Measurements from ENCODE around the gene COBL.
"Not testable (repeated sequence)": the region's sequence is repeated elsewhere in the genome, so short reads cannot be mapped to it uniquely, and the experiment has no call there.

Gene COBL

DNA sequence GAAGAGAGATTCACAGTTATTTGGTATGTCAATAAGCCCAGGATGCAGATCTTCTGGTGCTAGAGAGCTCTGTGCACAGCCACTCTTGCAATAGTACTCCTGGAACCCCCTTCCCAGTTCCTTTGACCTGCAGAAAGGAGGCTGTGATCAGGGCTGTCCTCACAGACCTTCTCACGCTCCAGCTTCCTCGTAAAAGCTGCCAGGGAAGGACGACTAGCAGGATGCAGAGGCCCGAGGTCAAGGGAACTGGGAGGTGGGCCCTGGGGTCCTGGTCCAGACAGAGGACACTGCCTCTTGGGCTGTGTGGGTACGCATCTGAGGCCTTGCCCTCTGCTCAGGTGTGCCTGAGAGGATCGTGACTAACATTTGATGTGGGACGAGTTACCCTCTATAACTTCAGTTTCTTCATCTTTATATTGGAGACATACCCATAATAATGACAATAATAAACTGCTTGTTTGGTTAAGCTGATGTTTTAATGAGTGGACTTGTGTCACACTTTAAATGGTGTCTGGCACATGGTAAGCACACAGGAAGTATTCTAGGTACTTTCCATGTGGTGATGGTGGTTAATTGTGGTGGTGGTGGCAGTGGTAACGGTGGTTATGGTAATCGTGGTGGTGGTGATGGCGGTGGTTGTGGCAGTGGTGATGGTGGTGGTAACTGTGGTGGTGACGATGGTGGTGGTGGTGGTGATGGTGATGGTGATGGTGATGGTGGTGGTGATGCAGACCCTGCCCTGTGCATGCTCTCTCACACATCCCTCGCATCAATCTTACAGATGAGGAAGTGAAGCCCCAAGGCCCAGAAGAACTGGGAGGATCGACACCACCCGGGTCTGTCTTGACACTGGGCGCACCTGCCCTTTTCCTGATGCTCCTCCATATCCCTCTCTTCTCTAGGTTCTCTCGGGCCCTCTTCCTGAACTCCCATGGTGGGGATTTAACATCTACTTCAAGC lies 298.8 kb downstream of the COBL start:
- FAIRE-seq = no peak

GRCh38 chr7:51016546-51016945 lies 300.1 kb downstream of the COBL start:
- FAIRE-seq = no peak

DNA sequence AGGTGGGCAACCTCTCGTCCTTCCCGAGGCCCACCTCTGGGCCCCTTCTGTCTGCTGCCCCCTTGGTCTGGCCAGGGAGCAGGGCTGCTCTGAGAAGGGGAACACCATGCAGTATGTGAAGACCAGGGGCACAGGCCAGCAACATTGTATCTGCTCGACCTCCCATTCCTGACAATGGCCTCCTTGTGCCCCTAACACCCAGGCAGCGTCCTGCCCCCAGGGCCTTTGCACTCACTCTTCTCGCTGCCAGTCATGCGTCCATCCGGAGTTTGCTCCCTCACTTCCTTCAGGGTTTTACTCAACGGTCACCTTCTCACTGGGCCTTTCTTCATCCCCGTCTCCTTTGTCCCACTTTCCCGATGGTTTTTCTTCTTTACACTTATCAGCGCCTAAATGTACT lies 301.0 kb downstream of the COBL start:
- no peak for FAIRE-seq

DNA sequence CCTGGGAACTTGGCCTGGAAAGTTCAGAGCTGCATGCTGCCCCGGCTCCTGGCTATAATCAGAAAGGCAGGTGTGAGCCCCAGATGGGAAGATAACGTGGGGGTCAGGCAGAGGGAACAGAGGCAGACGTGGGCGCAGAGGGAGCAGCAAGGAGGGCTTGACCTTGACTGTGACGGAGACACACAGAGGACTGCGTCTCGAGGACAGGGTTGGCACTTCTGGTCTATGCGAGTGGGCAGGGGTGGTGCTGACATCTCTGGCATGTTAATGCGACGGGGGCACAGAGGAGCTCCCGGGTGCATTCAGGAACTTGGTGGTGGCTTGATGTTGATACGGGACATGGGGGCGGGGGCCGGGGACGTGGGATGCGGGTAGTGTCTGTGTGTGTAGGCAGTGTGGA lies 301.8 kb downstream of the COBL start:
- FAIRE-seq = no peak

GRCh38 chr7:51013861-51014511 lies 302.6 kb downstream of the COBL start:
- FAIRE-seq = no peak

- FAIRE-seq = no peak
Observed at GRCh38 chr7:51013218-51013786, 303.3 kb downstream of the COBL start.

DNA sequence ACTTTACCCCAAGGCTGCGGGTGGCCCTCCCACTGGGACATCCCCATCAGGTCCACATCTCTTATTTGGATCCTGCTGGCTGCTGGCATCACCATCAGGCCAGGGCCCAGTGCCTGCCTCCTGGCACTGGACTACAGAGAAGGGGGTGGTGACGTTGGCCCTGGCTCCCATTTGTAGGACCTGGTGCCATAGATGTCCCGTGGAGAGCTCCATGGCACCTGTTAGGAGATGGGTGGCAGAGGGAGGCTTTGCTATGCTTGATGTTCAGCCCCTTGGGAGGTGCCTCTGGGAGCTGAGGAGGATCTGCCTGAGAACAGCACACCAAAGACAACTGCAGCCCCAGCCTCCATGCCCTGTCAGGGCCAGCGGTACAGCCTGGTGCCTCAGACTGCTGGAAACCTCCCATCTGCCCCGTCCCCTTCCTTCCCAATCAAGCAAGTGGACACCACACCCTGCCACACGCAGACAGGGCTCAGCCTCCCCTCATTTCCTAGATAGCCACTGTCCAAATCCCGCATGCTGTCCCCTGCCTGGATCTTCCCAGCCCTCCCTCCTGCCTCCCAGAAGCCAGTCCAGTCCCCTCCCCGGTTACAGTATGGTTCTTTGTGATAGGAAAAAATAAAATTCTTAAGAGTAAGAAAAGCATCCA lies 303.9 kb downstream of the COBL start:
- FAIRE-seq = no peak

DNA sequence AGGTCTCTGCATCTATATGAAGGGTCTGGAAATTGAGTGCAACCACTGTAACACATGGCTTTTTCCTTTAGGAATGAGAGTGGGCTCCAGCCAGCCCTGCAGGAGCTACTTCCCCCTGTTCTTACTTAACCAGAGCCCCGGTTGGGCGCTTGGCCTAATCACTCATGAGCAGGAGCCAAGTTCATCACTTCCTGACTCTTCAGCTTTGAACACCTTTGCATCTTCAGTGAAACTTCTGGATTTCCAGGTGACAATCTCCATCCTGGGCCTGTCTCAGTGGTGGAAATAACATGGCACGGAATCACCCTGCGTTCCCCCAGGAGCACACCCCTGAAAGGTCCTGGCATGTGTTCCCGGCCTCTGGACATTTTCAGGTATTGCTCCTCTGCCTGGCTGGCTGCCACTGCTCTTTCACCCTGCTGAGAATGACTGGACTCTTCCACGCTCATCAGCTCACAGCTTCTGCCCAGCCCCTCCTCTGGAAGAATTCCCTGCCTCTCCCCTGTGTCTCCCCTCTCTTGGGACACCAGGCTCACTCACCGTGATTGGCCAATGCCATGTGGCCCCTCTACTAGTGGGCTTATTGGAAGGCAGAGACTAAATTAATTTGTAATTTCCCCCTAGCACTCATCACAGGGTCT lies 304.8 kb downstream of the COBL start:
- no peak for FAIRE-seq

DNA sequence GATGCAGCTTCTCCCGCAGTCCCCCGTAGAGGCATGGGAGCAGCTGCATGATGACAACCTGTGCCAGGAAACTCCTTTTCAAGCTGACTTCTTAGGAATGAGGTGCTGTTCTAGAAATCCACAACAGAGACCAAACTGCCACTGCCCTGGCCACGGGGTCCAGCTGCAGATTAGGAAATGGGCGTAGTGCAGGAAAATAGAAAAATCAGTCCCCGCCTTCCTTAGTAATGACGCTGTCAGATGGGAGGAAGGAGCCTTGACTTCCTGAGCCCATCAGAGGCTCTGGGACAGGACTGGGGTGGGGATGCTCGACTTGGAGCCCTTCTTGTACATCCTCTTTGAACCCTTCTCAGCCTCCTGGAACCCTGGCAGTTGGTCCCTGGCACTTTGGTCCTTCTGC lies 306.1 kb downstream of the COBL start:
- no peak for FAIRE-seq

DNA sequence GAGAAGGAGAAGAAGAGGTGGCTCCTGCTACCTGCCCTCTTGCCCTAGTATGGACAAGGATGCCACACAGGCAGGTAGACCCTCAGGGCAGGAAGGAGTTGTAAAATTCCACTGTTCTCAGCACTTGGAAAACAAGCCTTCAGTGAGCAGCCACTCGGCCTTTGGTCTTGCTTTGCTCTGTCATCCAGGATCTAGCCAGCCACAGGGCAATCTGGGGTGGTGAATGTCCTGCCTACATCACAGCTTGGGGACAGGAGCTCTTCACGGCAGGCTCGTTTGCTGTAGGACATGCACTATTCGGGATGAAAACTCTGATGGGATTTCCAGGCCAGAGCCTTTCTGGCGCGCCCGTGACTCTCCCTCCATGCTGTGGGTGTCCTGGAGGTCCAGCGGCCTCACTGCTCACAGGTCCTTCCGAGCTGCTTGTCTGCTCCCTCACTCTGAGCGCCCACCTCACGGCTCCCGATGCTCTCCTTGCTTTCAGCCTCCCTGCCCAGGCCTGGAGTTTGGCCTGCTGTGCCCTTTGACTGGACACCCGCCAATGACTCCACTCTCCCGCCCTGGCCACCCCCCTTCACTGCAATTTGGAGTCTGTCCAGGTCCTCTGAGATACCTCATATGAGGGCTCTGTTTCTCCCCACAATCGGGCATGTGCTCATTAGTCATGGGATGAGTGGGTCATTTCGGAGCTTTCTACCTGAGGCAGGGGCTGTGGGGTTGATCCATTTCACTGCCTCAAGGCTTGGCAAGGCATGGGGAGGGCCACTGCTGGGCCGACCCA lies 306.7 kb downstream of the COBL start:
- FAIRE-seq = no peak

- FAIRE-seq = no peak
Observed at GRCh38 chr7:51007551-51008505, 308.8 kb downstream of the COBL start.

- no peak for FAIRE-seq
Observed at GRCh38 chr7:51006483-51007235, 309.9 kb downstream of the COBL start.

DNA sequence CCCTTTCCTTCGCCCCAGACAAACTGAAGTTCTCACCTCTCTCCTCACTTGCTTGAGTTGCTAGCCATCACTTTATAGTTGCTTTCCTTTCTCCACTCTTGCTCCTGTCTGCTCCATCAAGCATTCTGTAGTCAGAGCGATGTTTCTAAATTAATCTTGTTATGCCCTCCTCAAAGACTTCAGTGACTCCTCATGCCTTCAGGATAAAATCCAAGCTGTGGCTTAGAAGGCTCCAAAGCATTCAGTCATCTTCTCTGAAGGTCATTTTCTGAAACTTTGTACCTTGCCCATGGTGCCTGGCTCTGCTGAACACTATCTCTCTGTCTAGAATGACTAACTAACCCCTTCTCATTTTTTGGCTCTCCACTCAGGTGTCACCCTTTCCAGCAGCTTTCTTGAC lies 311.5 kb downstream of the COBL start:
- FAIRE-seq = no peak

DNA sequence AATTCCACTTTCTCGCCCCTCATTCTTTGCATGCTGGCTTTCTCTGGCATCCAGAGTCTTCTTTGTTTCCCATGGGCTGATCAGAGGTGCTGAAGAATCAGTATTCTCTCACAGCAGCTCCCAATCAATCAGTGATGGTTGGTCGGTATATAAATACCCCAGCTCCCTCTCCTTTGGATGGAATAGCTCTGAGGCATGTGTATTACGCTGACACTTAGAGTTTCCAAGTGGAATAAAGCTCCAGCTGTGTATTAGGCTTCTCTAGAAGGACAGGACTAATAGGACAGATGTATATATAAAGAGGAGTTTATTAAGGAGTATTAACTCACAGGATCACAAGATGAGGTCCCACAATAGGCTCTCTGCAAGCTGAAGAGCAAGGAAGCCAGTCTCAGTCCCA lies 315.7 kb downstream of the COBL start:
- FAIRE-seq = no peak

DNA sequence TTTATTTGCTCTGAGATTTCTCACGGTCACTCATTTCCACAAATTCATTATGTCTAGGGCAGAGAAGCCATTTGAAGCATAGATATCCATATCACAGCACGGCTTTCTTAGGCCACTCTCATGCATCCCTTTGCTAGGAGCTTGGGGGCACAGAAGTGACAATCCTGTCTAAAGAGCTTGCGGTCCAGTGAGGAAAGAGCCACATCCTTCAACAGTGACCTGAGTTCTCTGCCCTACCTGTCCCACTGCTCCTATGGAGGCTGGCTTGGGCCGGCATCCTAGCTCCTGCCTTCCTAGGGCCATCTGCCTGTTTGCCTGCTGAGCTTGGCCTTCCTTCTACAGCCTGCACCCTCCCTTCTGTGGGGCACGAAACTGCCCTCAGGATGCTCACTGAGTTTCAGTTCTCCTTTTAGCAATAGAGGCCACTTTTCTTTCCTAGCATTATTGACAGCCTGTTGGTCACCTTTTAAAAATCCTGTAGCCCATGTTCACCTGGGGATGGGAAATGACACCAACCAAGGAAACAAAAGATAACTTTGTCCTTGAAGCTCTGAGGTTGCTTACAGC lies 321.8 kb downstream of the COBL start:
- no peak for FAIRE-seq

GRCh38 chr7:50990214-50990613 lies 326.4 kb downstream of the COBL start:
- not testable (repeated sequence) for FAIRE-seq

GRCh38 chr7:50988988-50989387 lies 327.6 kb downstream of the COBL start:
- FAIRE-seq = no peak

- FAIRE-seq = no peak
Observed at GRCh38 chr7:50988465-50988864, 328.1 kb downstream of the COBL start.

GRCh38 chr7:50985096-50985495 lies 331.5 kb downstream of the COBL start:
- no peak for FAIRE-seq

GRCh38 chr7:50983850-50984249 lies 332.8 kb downstream of the COBL start:
- no peak for FAIRE-seq
